GM03348 (cell line): ENCODE data around the gene CLK4.

Experiments
- DNase-seq: peaks from one replicate; pipeline ENCODE4 v3.0.0; 2012; ENCODE audit warnings: low spot score

CLK4 gene

GRCh38 chr5:178553517-178553916 lies 73.3 kb downstream of the CLK4 start:
- DNase-seq = no peak
